Inferior parietal cortex (tissue), 1 donor: ENCODE results near the gene ARL3.

Experiments used
- DNase-seq: peaks from one replicate; pipeline ENCODE4 v3.0.0-alpha.2; 2016; ENCODE audit errors: extremely low spot score

Gene ARL3

GRCh38 chr10:102641880-102642735 is 72.1 kb downstream of the ARL3 start:
- DNase-seq, result peak; percentile 96

- no peak for DNase-seq
Observed at GRCh38 chr10:102641402-102641801, 72.8 kb downstream of the ARL3 start.

- DNase-seq, result no peak
Observed at GRCh38 chr10:102639537-102639936, 74.7 kb downstream of the ARL3 start.

- DNase-seq, result no peak
Observed at GRCh38 chr10:102635377-102635776, 78.8 kb downstream of the ARL3 start.

- DNase-seq, result no peak
Observed at GRCh38 chr10:102634686-102635085, 79.5 kb downstream of the ARL3 start.

GRCh38 chr10:102633848-102634247 is 80.3 kb downstream of the ARL3 start:
- no peak for DNase-seq

GRCh38 chr10:102633287-102633686 is 80.9 kb downstream of the ARL3 start:
- DNase-seq, result no peak

GRCh38 chr10:102632394-102633111 is 81.6 kb downstream of the ARL3 start:
- DNase-seq, result no peak

GRCh38 chr10:102631525-102632393 is 82.4 kb downstream of the ARL3 start:
- DNase-seq, result no peak

- no peak for DNase-seq
Observed at GRCh38 chr10:102630663-102631062, 83.5 kb downstream of the ARL3 start.

- no peak for DNase-seq
Observed at GRCh38 chr10:102629661-102630614, 84.3 kb downstream of the ARL3 start.

GRCh38 chr10:102628451-102628911 is 85.7 kb downstream of the ARL3 start:
- peak; percentile 60 for DNase-seq

GRCh38 chr10:102627736-102628293 is 86.4 kb downstream of the ARL3 start:
- DNase-seq, result no peak

GRCh38 chr10:102627291-102627735 is 86.9 kb downstream of the ARL3 start:
- DNase-seq, result no peak

GRCh38 chr10:102626026-102626685 is 88.0 kb downstream of the ARL3 start:
- no peak for DNase-seq

GRCh38 chr10:102624751-102625645 is 89.2 kb downstream of the ARL3 start:
- no peak for DNase-seq

GRCh38 chr10:102624094-102624493 is 90.1 kb downstream of the ARL3 start:
- no peak for DNase-seq
